MCF 10A (cell line): ENCODE data around the gene XCL2. TPM values are rescaled to one million over a fixed set of nuclear protein-coding genes. Genes with fewer than 3 reads are reported as not detected.

Experiments
- BruUV-seq: library from RNA; stranded (reverse); fragments of 400-500 nt; replicated peaks from 2 replicates; lab custom pipeline; 2021; lab: Mats Ljungman, UMichigan
- CTCF ChIA-PET: fragments of 300-600 bp; sonication (Branson Sonifier 250); formaldehyde crosslinking; extraction: SDS; loops from one replicate; lab custom pipeline; 2021; ENCODE audit warnings: antibody characterized with exemption, inconsistent platforms; lab: Yijun Ruan, JAX
- POLR2A ChIA-PET: fragments of 300-600, 350-650 bp; sonication (Branson Sonifier 250); formaldehyde crosslinking; extraction: SDS; loops from one replicate; lab custom pipeline; 2020; ENCODE audit warnings: antibody characterized with exemption, inconsistent platforms; lab: Yijun Ruan, JAX
- DNase-seq: peaks from one replicate; pipeline ENCODE4 v3.0.0-alpha.2; 2018; ENCODE audit not compliant: unreplicated experiment
- H3K27ac Mint-ChIP-seq: one replicate; pipeline ENCODE4 v1.8.0; 2022; ENCODE audit warnings: mild to moderate bottlenecking, low read depth, mixed read lengths; ENCODE audit not compliant: unreplicated experiment
- H3K27me3 Mint-ChIP-seq: one replicate; pipeline ENCODE4 v1.8.0; 2022; ENCODE audit warnings: mixed read lengths; ENCODE audit not compliant: insufficient read depth, unreplicated experiment
- H3K36me3 Mint-ChIP-seq: one replicate; pipeline ENCODE4 v1.8.0; 2022; ENCODE audit warnings: mild to moderate bottlenecking, moderate library complexity, mixed read lengths; ENCODE audit not compliant: insufficient read depth, unreplicated experiment
- H3K4me1 Mint-ChIP-seq: one replicate; pipeline ENCODE4 v1.8.0; 2022; ENCODE audit warnings: mixed read lengths; ENCODE audit not compliant: insufficient read depth, unreplicated experiment
- H3K4me3 Mint-ChIP-seq: one replicate; pipeline ENCODE4 v1.8.0; 2022; ENCODE audit warnings: mild to moderate bottlenecking, moderate library complexity, mixed read lengths; ENCODE audit not compliant: unreplicated experiment
- H3K9me3 Mint-ChIP-seq: one replicate; pipeline ENCODE4 v1.8.0; 2022; ENCODE audit warnings: mixed read lengths; ENCODE audit not compliant: unreplicated experiment
- intact Hi-C: fragments of 100-400 bp; cut with micrococcal nuclease; formaldehyde crosslinking; loops from 2 replicates; pipeline ENCODE4 v1.14.1; 2022
- total RNA-seq: library from RNA; stranded (reverse); gene quantifications from 2 replicates; pipeline ENCODE4 v1.2.3, GENCODE V29; 2022
- TF ChIP-seq, protein P1 (sequence below): fragments of 200-600 bp; IDR thresholded peaks from one replicate; pipeline ENCODE4 v1.8.0; 2022; ENCODE audit warnings: antibody characterized with exemption, mild to moderate bottlenecking; ENCODE audit not compliant: unreplicated experiment

XCL2 gene
- total RNA-seq, 1 experiment from 2014 or later, result not detected

DNA sequence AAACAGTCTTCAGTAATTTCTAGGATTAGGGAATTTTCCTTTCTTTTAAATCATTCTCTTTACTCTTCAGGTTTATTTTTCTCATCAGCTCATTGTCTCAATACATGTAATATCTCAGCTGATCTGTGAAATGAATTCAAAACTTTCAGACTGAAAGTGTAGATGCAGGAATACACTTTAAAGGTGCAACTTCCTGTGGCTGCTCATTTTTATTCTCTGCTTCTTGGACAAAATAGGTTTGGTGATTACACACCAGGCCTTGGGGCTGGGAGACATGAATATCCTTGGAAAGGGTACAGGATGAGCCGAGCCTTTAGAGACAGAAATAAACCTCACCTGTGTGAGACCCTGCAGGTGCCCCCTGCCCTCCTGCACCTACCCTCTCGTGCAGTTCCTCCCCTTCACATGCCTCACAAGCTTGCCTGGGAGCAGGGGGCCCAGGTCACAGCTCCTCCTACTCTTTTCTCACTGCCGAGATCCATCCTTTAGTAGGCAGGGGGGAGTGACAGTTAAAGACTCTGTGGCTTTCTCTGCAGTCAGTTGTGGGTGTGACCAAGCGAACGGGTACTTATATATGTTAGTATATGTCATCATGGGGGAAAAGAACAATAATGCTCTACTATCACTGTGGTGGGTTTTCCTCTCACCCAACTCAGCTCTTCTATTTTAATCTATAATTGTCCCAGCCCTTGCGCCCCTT, 23.6 kb downstream of the XCL2 start:
- Mint-ChIP-seq H3K9me3 (peaks cover 19% of the 10 kb centered on the region), H3K27me3 (no peaks in the 10 kb centered on the region), H3K4me3 (no peak overlapping the region), H3K27ac (no peak overlapping the region), H3K36me3 (no peaks in the 10 kb centered on the region), H3K4me1 (no peaks in the 10 kb centered on the region)
- DNase-seq, result no peak
- POLR2A ChIA-PET, result no interaction called here
- no TSS peak for BruUV-seq
- TF ChIP-seq, protein P1, sequence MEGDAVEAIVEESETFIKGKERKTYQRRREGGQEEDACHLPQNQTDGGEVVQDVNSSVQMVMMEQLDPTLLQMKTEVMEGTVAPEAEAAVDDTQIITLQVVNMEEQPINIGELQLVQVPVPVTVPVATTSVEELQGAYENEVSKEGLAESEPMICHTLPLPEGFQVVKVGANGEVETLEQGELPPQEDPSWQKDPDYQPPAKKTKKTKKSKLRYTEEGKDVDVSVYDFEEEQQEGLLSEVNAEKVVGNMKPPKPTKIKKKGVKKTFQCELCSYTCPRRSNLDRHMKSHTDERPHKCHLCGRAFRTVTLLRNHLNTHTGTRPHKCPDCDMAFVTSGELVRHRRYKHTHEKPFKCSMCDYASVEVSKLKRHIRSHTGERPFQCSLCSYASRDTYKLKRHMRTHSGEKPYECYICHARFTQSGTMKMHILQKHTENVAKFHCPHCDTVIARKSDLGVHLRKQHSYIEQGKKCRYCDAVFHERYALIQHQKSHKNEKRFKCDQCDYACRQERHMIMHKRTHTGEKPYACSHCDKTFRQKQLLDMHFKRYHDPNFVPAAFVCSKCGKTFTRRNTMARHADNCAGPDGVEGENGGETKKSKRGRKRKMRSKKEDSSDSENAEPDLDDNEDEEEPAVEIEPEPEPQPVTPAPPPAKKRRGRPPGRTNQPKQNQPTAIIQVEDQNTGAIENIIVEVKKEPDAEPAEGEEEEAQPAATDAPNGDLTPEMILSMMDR, result no peak
- CTCF ChIA-PET, result interaction anchor here (0.6 to 0.7 kb wide), 2 partner anchors 137 to 190 kb away, joined by 3 read pairs; no protein-coding TSS in a partner anchor
- intact Hi-C loops, result no loop called here

DNA sequence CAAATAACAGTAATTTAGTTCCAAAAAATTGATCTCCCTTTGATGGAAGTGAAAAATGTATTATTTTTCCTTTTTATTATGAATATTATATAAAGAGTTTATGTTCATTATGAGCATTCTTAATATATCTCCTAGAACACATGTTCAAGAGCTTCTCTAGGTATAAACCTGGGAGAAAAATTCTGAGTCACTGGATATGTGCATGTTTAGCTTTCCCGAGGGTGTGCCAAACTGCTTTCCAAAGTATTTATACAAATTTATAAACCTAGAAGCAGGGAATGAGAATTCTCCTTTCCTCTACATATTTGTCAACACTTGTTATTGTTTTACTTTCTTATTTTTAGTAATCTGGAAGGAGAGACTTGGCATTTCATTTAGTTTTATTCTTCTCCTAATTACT, 25.0 kb downstream of the XCL2 start:
- DNase-seq, result no peak
- H3K36me3 Mint-ChIP-seq, result no peaks in the 10 kb centered on the region
- H3K27me3 Mint-ChIP-seq, result no peaks in the 10 kb centered on the region
- ChIA-PET CTCF (interaction anchor here (0.9 kb wide), 1 partner anchor 20 kb away, joined by 3 read pairs; no protein-coding TSS in a partner anchor), POLR2A (no interaction called here)
- no peak overlapping the region for H3K27ac Mint-ChIP-seq
- H3K4me3 Mint-ChIP-seq, result no peak overlapping the region
- no peaks in the 10 kb centered on the region for H3K4me1 Mint-ChIP-seq
- intact Hi-C loops, result no loop called here
- TF ChIP-seq, protein P1, result no peak
- H3K9me3 Mint-ChIP-seq, result peaks cover 11% of the 10 kb centered on the region
- BruUV-seq, result no TSS peak

DNA sequence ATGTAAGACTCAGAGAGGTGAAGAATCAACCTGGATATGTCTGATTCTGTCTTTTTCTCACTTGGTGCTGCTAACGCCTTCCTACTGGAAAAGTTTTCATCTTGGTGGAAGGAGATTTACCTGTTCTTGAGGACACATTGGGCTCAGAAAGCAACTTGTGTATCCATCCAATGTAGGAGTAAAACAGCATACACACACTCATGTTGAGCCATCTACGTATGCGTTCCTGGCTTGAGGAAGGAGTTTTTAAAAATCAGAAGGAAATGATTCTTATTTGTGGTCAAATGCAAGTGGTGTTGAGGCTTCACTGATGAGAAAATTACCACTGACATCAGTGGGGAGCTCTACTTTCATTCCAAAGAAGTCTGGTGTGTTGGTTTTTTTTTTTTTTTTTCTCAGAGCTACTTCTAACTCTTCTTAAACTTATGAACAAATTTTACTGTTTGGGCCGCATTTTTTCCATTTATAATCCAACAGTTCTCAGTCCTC, 25.6 kb downstream of the XCL2 start:
- no peaks in the 10 kb centered on the region for H3K27me3 Mint-ChIP-seq
- no peak overlapping the region for H3K27ac Mint-ChIP-seq
- DNase-seq, result no peak
- TF ChIP-seq, protein P1, result no peak
- no peaks in the 10 kb centered on the region for H3K4me1 Mint-ChIP-seq
- intact Hi-C loops, result no loop called here
- no TSS peak for BruUV-seq
- peaks cover 6% of the 10 kb centered on the region for H3K9me3 Mint-ChIP-seq
- ChIA-PET CTCF (interaction anchor here (0.9 to 1.3 kb wide), 3 partner anchors 21 to 158 kb away, joined by 3 to 6 read pairs (median 5); no protein-coding TSS in a partner anchor), POLR2A (no interaction called here)
- H3K36me3 Mint-ChIP-seq, result no peaks in the 10 kb centered on the region
- H3K4me3 Mint-ChIP-seq, result no peak overlapping the region

DNA sequence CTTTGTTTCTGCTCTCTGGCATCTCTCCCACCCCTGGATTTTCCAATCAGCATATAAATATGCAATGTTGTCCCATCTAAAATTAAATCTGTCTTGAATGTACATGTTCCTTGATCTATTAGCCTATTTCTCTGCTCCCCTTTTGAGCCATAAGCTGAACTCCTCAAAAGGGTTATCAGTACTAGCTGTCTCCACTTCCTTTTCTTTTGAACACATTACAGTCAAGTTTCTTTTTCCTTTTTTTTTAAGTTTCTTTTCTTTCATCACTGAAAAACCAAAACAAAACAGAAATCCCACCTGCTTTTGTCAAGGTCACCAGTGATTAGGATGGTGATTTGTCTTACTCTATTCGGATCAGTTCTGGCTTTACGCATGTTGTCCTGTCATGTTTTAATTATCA, 29.3 kb downstream of the XCL2 start:
- Mint-ChIP-seq H3K4me3 (no peak overlapping the region), H3K4me1 (no peaks in the 10 kb centered on the region), H3K27me3 (no peaks in the 10 kb centered on the region), H3K36me3 (no peaks in the 10 kb centered on the region), H3K27ac (no peak overlapping the region), H3K9me3 (no peaks in the 10 kb centered on the region)
- no TSS peak for BruUV-seq
- CTCF ChIA-PET, result interaction anchor here (0.7 to 1.3 kb wide), 3 partner anchors 192 to 812 kb away, joined by 3 to 5 read pairs (median 3); no protein-coding TSS in a partner anchor
- POLR2A ChIA-PET, result no interaction called here
- TF ChIP-seq, protein P1, result no peak
- intact Hi-C loops, result no loop called here
- DNase-seq, result no peak
